Measurements from ENCODE around the gene LRP1. TPM values are rescaled to one million over a fixed set of nuclear protein-coding genes. Genes with fewer than 3 reads are reported as not detected.

The LRP1 gene
- polyA plus RNA-seq, 2 donors, result 29.6 to 47.6 TPM

DNA sequence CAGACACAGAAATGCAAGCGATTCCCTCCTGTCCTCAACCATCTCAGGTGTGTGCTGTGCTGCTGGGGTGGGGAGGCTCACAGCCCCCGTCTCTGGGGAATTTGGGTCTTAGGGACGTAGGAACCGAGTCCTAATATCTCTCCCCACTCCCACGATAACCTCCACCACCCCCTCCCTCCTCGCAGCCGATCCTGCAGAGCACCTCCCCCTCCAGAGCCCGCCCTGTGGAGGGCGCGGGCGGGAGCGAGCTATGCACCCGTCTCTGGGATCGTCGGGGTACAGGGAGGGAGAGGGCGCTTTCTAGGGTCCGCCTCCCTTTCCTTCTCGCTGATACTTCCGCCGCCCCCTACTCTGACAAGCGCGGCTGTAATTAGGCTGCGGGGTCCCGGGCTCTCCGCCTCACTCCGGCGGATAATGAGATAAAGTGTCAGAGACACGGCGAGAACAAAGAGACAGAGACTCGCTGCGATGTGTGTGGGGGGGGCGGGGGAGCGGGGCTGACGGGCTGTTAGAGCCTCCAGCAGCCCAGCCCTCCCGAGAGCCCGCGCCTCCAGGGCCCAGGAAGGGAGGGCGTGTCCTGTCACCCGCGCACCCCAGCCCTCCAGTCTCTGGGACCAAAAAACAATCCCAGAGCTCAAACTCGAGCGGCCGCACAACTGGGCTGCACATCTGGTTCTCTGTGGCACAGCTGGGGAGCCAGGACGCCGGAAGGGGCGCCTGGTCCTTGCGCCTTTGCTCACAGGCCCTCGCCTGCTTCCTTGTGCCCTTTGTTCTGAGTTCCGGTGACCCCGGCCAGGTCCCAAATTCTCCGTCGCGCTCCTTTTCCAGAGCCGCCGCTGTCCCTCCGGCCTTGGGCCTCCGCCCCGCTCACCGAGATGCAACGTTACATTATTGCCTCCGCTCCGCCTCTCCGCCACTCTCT, 109.9 kb downstream of the LRP1 start:
- peaks cover 14 to 55% of the 10 kb centered on the region in 2 donors for H3K4me1 ChIP-seq (ENCODE audit: control insufficient read depth in 2 of 2, insufficient read depth in 2 of 2, low read length in 1 of 2)
- H3K27me3 ChIP-seq (ENCODE audit: control insufficient read depth in 1 of 2, insufficient read depth in 2 of 2, low read length in 2 of 2), result peaks cover 0 to 9% of the 10 kb centered on the region in 2 donors
- peak overlapping the region; percentile 16 to 45 for H3K4me3 ChIP-seq (ENCODE audit: low read depth in 1 of 2, low read length in 2 of 2)
- 5 to 6% methylated on average over 60 to 63 of the region's 63 CpGs for WGBS, 2 donors
- H3K36me3 ChIP-seq (ENCODE audit: control insufficient read depth in 2 of 2, insufficient read depth in 2 of 2, low read length in 1 of 2), result peaks cover 0 to 12% of the 10 kb centered on the region in 2 donors
- no peaks in the 10 kb centered on the region for H3K9me3 ChIP-seq (ENCODE audit: control insufficient read depth in 2 of 2, insufficient read depth in 1 of 2, low read depth in 1 of 2, low read length in 1 of 2)
- H3K27ac ChIP-seq (ENCODE audit: low read depth in 2 of 2, low read length in 1 of 2), result no peak overlapping the region

DNA sequence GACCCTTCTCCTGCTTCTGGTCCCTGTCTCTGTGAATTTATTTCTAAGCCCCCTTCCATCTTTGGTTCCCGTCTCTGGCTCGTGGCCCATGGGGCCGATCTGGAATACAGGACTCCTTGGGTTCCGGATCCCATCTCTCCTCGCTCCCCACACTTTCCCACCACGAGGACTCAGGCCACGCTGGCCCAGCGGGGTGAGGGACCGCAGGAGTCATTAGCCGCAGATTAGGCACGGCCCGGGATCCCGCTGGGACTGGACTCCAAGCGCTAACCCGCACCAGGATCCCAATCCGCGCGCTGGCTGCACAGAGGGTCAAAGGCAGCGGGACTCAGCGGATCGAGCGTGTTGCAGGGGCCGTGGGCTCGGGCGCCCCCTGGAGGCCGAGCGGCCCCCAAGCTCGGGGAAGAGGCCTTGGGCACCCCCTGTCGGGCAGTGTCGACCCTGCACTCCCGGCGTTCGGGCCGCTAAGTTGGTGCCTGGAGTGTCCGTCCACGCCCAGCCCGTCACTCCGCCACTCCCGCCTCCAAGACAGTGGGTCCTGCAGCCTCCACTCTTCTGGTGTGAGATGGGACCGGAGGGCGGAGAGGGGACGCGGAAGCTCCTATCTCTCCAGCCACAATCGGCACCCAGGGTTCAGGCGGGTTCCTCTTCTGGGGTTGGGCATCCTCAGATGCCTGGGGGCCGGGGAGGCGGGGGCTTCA, 110.7 kb downstream of the LRP1 start:
- H3K4me3 ChIP-seq (ENCODE audit: low read depth in 1 of 2, low read length in 2 of 2), result peak overlapping the region; percentile 16 to 45
- no peak overlapping the region for H3K27ac ChIP-seq (ENCODE audit: low read depth in 2 of 2, low read length in 1 of 2)
- peaks cover 0 to 4% of the 10 kb centered on the region in 2 donors for H3K36me3 ChIP-seq (ENCODE audit: control insufficient read depth in 2 of 2, insufficient read depth in 2 of 2, low read length in 1 of 2)
- 1 to 2% methylated on average over 46 to 47 of the region's 47 CpGs for WGBS, 2 donors
- no peaks in the 10 kb centered on the region for H3K9me3 ChIP-seq (ENCODE audit: control insufficient read depth in 2 of 2, insufficient read depth in 1 of 2, low read depth in 1 of 2, low read length in 1 of 2)
- peaks cover 14 to 52% of the 10 kb centered on the region in 2 donors for H3K4me1 ChIP-seq (ENCODE audit: control insufficient read depth in 2 of 2, insufficient read depth in 2 of 2, low read length in 1 of 2)
- H3K27me3 ChIP-seq (ENCODE audit: control insufficient read depth in 1 of 2, insufficient read depth in 2 of 2, low read length in 2 of 2), result peaks cover 0 to 9% of the 10 kb centered on the region in 2 donors

DNA sequence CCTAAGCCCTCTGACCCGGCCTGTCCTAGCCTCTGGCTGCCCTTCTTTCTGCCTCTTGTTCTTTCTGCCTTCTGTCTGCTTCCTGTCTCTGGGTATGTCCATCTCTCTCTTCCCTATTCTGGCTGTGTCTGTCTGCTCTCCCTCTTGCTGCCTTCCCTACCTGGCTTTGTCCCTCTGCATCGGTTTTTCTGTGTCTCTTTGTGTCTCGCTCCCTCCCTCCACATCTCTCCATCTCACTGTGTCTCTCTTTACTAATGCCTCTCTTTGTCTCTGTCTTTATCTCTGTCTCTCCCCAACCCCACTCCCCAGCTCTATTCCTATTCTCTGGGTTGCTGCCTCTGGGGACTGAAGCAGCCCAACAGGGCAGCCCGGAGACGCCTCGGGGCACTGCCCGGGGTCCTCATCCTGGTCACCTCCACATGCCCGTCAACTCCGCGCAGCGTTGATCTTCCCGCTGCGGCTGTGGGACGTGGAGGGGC, 111.3 kb downstream of the LRP1 start:
- H3K4me1 ChIP-seq (ENCODE audit: control insufficient read depth in 2 of 2, insufficient read depth in 2 of 2, low read length in 1 of 2), result peaks cover 14 to 50% of the 10 kb centered on the region in 2 donors
- peaks cover 0 to 9% of the 10 kb centered on the region in 2 donors for H3K27me3 ChIP-seq (ENCODE audit: control insufficient read depth in 1 of 2, insufficient read depth in 2 of 2, low read length in 2 of 2)
- H3K27ac ChIP-seq (ENCODE audit: low read depth in 2 of 2, low read length in 1 of 2), result no peak overlapping the region
- peak overlapping the region; percentile 23 to 43 for H3K4me3 ChIP-seq (ENCODE audit: low read depth in 1 of 2, low read length in 2 of 2)
- WGBS, 2 donors, result 2 to 3% methylated on average over 14 of the region's 14 CpGs
- H3K36me3 ChIP-seq (ENCODE audit: control insufficient read depth in 2 of 2, insufficient read depth in 2 of 2, low read length in 1 of 2), result peaks cover 0 to 2% of the 10 kb centered on the region in 2 donors
- no peaks in the 10 kb centered on the region for H3K9me3 ChIP-seq (ENCODE audit: control insufficient read depth in 2 of 2, insufficient read depth in 1 of 2, low read depth in 1 of 2, low read length in 1 of 2)

DNA sequence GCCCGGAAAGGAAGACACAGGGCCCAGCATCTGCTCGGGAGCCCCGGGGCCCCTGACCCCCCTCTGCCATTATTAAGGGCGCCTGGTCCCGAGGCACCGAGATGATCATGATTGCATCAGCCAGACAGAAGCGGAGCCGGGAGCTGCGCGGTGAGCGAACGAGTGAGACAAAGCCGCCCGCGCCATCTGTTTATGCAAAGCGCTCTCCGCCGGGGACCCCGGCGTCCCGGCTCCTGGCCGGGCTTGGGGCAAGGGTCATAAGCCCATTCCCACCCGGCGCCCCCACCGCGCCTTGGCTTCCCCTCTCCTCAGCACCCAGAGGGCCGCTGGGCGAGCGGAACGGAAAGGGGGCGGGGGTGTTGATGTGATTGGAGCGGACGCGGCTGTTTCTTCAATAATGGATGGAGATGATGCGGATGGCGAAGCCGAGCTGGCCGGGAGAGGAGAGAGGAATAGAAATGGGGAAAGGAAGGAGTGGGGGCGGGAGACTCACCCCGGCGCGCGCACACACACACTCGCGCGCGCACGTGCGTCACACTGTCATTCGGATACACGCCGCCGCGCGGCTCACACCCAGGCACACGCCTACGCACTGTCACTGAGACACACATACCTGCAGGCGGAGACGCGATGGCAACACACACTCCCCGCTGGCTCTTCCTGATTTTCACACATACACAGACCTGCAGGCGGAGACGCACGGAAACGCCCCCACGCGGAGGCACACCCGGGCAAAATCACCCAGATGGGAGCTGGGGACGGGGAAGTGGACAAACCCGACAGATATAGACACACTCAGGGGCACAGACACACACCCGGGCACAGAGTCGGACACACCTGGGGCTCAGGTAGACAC, 112.0 kb downstream of the LRP1 start:
- Histone ChIP-seq H3K9me3 (ENCODE audit: control insufficient read depth in 2 of 2, insufficient read depth in 1 of 2, low read depth in 1 of 2, low read length in 1 of 2) (no peaks in the 10 kb centered on the region), H3K4me1 (ENCODE audit: control insufficient read depth in 2 of 2, insufficient read depth in 2 of 2, low read length in 1 of 2) (peaks cover 14 to 46% of the 10 kb centered on the region in 2 donors), H3K27ac (ENCODE audit: low read depth in 2 of 2, low read length in 1 of 2) (peak overlapping the region in 1 of 2 donors; percentile 6), H3K27me3 (ENCODE audit: control insufficient read depth in 1 of 2, insufficient read depth in 2 of 2, low read length in 2 of 2) (peaks cover 0 to 9% of the 10 kb centered on the region in 2 donors), H3K4me3 (ENCODE audit: low read depth in 1 of 2, low read length in 2 of 2) (peak overlapping the region; percentile 23 to 43), H3K36me3 (ENCODE audit: control insufficient read depth in 2 of 2, insufficient read depth in 2 of 2, low read length in 1 of 2) (peaks cover 0 to under 1% of the 10 kb centered on the region in 2 donors)
- 1% methylated on average over 68 to 72 of the region's 72 CpGs for WGBS, 2 donors

DNA sequence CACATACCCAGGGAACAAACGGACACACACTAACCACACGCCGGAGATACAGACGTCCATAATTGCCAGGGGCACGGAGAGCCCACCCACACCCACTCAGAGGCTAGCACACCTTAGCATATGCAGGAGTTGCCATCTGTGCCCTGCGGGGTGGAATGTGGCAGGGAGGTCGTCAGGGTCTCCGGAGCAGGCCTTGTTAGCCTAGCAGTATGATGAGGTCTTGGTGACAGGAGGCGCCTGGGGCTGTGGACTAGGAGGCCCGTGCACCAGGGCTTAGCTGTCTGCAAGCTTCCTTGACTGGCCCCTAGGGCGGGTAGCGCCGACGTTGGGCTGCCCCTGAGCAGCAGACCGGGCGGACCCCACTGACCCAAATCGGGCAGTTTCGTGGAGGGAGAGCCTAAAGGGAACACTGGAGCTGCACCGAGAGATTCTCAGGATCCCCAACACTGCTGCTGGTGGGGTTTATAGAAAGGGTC, 112.7 kb downstream of the LRP1 start:
- no peaks in the 10 kb centered on the region for H3K9me3 ChIP-seq (ENCODE audit: control insufficient read depth in 2 of 2, insufficient read depth in 1 of 2, low read depth in 1 of 2, low read length in 1 of 2)
- H3K4me3 ChIP-seq (ENCODE audit: low read depth in 1 of 2, low read length in 2 of 2), result no peak overlapping the region
- H3K27ac ChIP-seq (ENCODE audit: low read depth in 2 of 2, low read length in 1 of 2), result peak overlapping the region in 1 of 2 donors; percentile 5
- H3K4me1 ChIP-seq (ENCODE audit: control insufficient read depth in 2 of 2, insufficient read depth in 2 of 2, low read length in 1 of 2), result peaks cover 14 to 43% of the 10 kb centered on the region in 2 donors
- WGBS, 2 donors, result 13 to 16% methylated on average over 19 of the region's 19 CpGs
- no peaks in the 10 kb centered on the region for H3K36me3 ChIP-seq (ENCODE audit: control insufficient read depth in 2 of 2, insufficient read depth in 2 of 2, low read length in 1 of 2)
- peaks cover 0 to 9% of the 10 kb centered on the region in 2 donors for H3K27me3 ChIP-seq (ENCODE audit: control insufficient read depth in 1 of 2, insufficient read depth in 2 of 2, low read length in 2 of 2)

DNA sequence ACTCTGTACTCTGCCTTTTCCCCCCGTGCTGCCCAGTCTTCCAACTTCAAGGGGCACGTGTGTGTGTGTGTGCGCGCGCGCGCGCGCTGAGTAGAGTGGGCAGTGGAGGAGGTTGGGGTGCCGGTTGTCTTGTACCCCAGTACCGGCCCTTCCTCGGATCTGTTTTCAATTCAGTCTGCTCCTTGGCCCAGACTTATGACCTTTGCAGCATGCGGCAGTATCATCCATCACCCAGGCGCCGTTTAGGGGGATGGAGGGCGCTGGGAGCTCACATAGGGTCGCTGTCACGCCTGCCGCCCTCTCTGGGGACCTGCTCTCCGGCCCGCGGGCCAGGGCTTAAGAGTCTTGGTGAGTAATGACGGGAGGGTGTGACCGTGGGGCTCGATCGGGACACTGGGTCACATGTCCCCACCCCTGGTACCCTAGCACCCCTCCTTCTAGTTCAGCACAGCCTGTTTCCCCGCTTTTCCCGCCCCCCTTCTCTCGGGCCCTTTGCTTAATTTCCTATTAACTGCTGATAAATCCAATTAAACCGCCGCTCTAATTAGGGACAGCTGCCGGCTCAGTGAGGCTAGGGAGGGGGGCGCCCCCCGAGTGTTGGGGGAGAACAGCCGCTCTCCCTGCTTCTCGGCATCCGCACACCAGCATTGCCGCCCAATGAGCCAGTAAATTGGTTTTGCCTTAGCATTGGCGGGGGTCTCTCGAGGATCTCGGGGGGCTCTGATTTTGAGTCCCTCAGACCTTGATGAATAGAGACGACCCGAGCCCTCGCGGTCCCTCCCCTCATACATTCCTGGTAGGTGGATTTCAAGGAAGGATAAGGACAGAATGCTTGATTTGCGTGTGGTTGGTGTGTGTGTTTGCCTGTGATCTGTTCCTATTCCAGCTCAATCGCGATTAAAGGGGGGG, 113.4 kb downstream of the LRP1 start:
- no peak overlapping the region for H3K27ac ChIP-seq (ENCODE audit: low read depth in 2 of 2, low read length in 1 of 2)
- H3K27me3 ChIP-seq (ENCODE audit: control insufficient read depth in 1 of 2, insufficient read depth in 2 of 2, low read length in 2 of 2), result peaks cover 0 to 9% of the 10 kb centered on the region in 2 donors
- 9 to 10% methylated on average over 48 of the region's 48 CpGs for WGBS, 2 donors
- H3K4me1 ChIP-seq (ENCODE audit: control insufficient read depth in 2 of 2, insufficient read depth in 2 of 2, low read length in 1 of 2), result peaks cover 14 to 38% of the 10 kb centered on the region in 2 donors
- no peaks in the 10 kb centered on the region for H3K36me3 ChIP-seq (ENCODE audit: control insufficient read depth in 2 of 2, insufficient read depth in 2 of 2, low read length in 1 of 2)
- H3K4me3 ChIP-seq (ENCODE audit: low read depth in 1 of 2, low read length in 2 of 2), result no peak overlapping the region
- no peaks in the 10 kb centered on the region for H3K9me3 ChIP-seq (ENCODE audit: control insufficient read depth in 2 of 2, insufficient read depth in 1 of 2, low read depth in 1 of 2, low read length in 1 of 2)

DNA sequence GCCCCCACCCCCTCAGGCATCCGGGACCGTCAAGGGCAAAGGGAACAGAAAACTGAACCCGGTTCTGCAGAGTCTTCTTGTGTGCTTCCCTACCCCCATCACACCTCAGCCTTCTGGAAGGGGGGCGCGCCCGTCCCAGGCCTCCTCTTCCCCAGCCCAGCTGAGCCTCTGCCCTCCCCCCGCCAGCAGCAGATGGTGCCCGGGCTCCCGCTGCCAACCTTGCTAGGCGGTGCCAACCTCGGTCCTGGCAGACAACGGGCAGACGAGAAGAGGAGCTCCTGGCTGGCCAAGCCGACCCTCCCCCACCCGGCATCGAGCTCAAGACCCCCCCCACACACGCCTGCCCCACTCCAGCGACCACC, 114.0 kb downstream of the LRP1 start:
- WGBS, 2 donors, result 1 to 3% methylated on average over 12 to 18 of the region's 18 CpGs
- Histone ChIP-seq H3K4me1 (ENCODE audit: control insufficient read depth in 2 of 2, insufficient read depth in 2 of 2, low read length in 1 of 2) (peaks cover 14 to 32% of the 10 kb centered on the region in 2 donors), H3K9me3 (ENCODE audit: control insufficient read depth in 2 of 2, insufficient read depth in 1 of 2, low read depth in 1 of 2, low read length in 1 of 2) (no peaks in the 10 kb centered on the region), H3K36me3 (ENCODE audit: control insufficient read depth in 2 of 2, insufficient read depth in 2 of 2, low read length in 1 of 2) (no peaks in the 10 kb centered on the region), H3K27ac (ENCODE audit: low read depth in 2 of 2, low read length in 1 of 2) (no peak overlapping the region), H3K4me3 (ENCODE audit: low read depth in 1 of 2, low read length in 2 of 2) (peak overlapping the region in 1 of 2 donors; percentile 23), H3K27me3 (ENCODE audit: control insufficient read depth in 1 of 2, insufficient read depth in 2 of 2, low read length in 2 of 2) (peaks cover 0 to 9% of the 10 kb centered on the region in 2 donors)

DNA sequence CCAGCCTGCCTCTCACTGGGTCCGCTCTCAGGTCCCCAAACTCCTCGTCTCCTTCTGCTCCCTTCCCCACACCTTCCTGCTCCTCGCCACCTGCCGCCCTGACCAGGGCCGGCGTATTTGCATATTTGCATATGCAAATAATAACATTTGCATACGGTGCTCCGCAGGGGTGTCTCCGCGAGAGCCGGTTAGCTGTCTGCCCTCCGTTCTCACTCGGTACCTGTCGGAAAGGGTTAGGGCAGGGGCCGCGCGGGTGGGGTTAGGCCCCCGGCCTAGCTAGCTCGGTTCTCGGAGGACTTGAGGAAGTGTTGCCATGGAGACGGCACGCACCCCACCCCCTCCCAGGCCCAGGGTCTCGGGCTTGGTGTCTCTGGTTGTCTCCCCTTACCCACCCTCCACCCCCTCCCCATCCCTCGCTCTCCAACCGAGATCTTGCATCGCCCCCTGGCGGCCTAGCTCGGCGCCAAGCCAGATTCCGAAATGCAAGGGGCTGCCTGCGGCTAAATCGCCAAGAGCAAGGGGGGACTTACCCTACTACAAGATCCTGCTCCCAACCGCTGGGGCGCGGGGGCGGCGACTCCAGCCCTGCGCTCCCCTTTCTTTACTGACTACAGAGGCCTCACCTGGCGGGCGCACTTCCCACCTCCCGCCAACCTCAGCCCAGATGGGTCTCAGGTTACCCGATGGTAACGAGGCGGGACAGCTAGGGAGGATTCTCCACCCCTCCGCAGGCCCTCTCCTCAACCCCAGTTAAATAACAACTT, 114.6 kb downstream of the LRP1 start:
- Histone ChIP-seq H3K36me3 (ENCODE audit: control insufficient read depth in 2 of 2, insufficient read depth in 2 of 2, low read length in 1 of 2) (no peaks in the 10 kb centered on the region), H3K9me3 (ENCODE audit: control insufficient read depth in 2 of 2, insufficient read depth in 1 of 2, low read depth in 1 of 2, low read length in 1 of 2) (no peaks in the 10 kb centered on the region), H3K27me3 (ENCODE audit: control insufficient read depth in 1 of 2, insufficient read depth in 2 of 2, low read length in 2 of 2) (peaks cover 0 to 9% of the 10 kb centered on the region in 2 donors), H3K4me3 (ENCODE audit: low read depth in 1 of 2, low read length in 2 of 2) (peak overlapping the region in 1 of 2 donors; percentile 23), H3K4me1 (ENCODE audit: control insufficient read depth in 2 of 2, insufficient read depth in 2 of 2, low read length in 1 of 2) (peaks cover 14 to 31% of the 10 kb centered on the region in 2 donors), H3K27ac (ENCODE audit: low read depth in 2 of 2, low read length in 1 of 2) (no peak overlapping the region)
- 1 to 2% methylated on average over 45 of the region's 45 CpGs for WGBS, 2 donors

Measured in esophagus (tissue), 2 donors.